Esophagus squamous epithelium (tissue), 4 donors: ENCODE measurements around the gene MRO.

ENCODE experiments used
- CTCF ChIP-seq, 6 experiments: fragments of 450-650 bp in 4 of 6; fragments of 200-600 bp in 2 of 6; sonication (generic) in 2 of 6; IDR thresholded peaks; one replicate each; pipeline ENCODE4 v1.5.1; 2016 to 2019; ENCODE audit warnings: antibody characterized with exemption in 6 of 6, mild to moderate bottlenecking in 4 of 6, moderate library complexity in 4 of 6
- POLR2A ChIP-seq, 4 donors: fragments of 450-650 bp; IDR thresholded peaks; one replicate each; pipeline ENCODE4 v1.6.1; 2017; ENCODE audit warnings: antibody characterized with exemption in 4 of 4, mild to moderate bottlenecking in 4 of 4, moderate library complexity in 3 of 4

- no peak for TF ChIP-seq POLR2A (IDR thresholded peaks at IDR 0.05)
- TF ChIP-seq CTCF (IDR thresholded peaks at IDR 0.05): no peak
These were observed 70.4 kb downstream of the MRO start for GRCh38 chr18:50749421-50749820.
